H9 (cell line): ENCODE results near the gene MIGA2. TPM values are rescaled to one million over a fixed set of nuclear protein-coding genes. Genes with fewer than 3 reads are reported as not detected.

Source experiments
- DNase-seq: peaks from one replicate; pipeline ENCODE4 v3.0.0-alpha.2; 2017
- H2AFZ ChIP-seq: one replicate; pipeline ENCODE4 v1.6.1; 2013; ENCODE audit warnings: mild to moderate bottlenecking, low read length, control low read depth, moderate library complexity
- H2AK5ac ChIP-seq: 2 replicates; pipeline ENCODE4 v1.6.1; 2013; ENCODE audit warnings: low read length, control low read depth, mixed read lengths; ENCODE audit not compliant: insufficient read length
- H2BK120ac ChIP-seq: one replicate; pipeline ENCODE4 v1.6.1; 2013; ENCODE audit warnings: low read depth, mild to moderate bottlenecking, low read length, control low read depth, inconsistent platforms; ENCODE audit not compliant: poor library complexity, severe bottlenecking
- H2BK12ac ChIP-seq: 2 replicates; pipeline ENCODE4 v1.6.1; 2013; ENCODE audit warnings: low read length, control low read depth, mixed read lengths, low read depth; ENCODE audit not compliant: insufficient read length
- H2BK15ac ChIP-seq: 2 replicates; pipeline ENCODE4 v1.6.1; 2013; ENCODE audit warnings: low read depth, low read length, control low read depth
- H2BK20ac ChIP-seq: one replicate; pipeline ENCODE4 v1.6.1; 2013; ENCODE audit warnings: low read depth, mild to moderate bottlenecking, low read length, control low read depth, inconsistent platforms; ENCODE audit not compliant: poor library complexity, severe bottlenecking
- H2BK5ac ChIP-seq: 2 replicates; pipeline ENCODE4 v1.6.1; 2013; ENCODE audit warnings: low read length, control low read depth, mixed read lengths; ENCODE audit not compliant: insufficient read length
- H3K14ac ChIP-seq: 2 replicates; pipeline ENCODE4 v1.6.1; 2013; ENCODE audit warnings: low read length, control low read depth; ENCODE audit not compliant: insufficient read depth
- H3K18ac ChIP-seq: 2 replicates; pipeline ENCODE4 v1.6.1; 2013; ENCODE audit warnings: low read depth, mild to moderate bottlenecking, mixed read lengths, low read length, control low read depth; ENCODE audit not compliant: insufficient read length
- H3K23ac ChIP-seq: 2 replicates; pipeline ENCODE4 v1.6.1; 2013; ENCODE audit warnings: low read length, control low read depth, mixed read lengths, low read depth; ENCODE audit not compliant: insufficient read length
- H3K23me2 ChIP-seq: 2 replicates; pipeline ENCODE4 v1.6.1; 2013; ENCODE audit warnings: low read depth, mild to moderate bottlenecking, mixed read lengths, low read length, control low read depth; ENCODE audit not compliant: insufficient read length, poor library complexity, severe bottlenecking
- H3K27ac ChIP-seq: 2 replicates; pipeline ENCODE4 v1.5.1; 2013; ENCODE audit warnings: low read length, control low read depth, mixed read lengths, low read depth; ENCODE audit not compliant: insufficient read length
- H3K27me3 ChIP-seq: 2 replicates; pipeline ENCODE4 v1.6.1; 2013; ENCODE audit warnings: low read length, control low read depth, inconsistent platforms; ENCODE audit not compliant: insufficient read depth
- H3K4ac ChIP-seq: 2 replicates; pipeline ENCODE4 v1.6.1; 2013; ENCODE audit warnings: low read depth, mild to moderate bottlenecking, control low read depth, inconsistent platforms, low read length, moderate library complexity
- H3K4me1 ChIP-seq: 2 replicates; pipeline ENCODE4 v1.6.1; 2013; ENCODE audit warnings: low read length, control low read depth, inconsistent platforms; ENCODE audit not compliant: insufficient read depth
- H3K4me2 ChIP-seq: 2 replicates; pipeline ENCODE4 v1.6.1; 2013; ENCODE audit warnings: low read length, control low read depth, mixed read lengths; ENCODE audit not compliant: insufficient read length, insufficient read depth
- H3K56ac ChIP-seq: 2 replicates; pipeline ENCODE4 v1.6.1; 2013; ENCODE audit warnings: low read depth, mild to moderate bottlenecking, mixed read lengths, low read length, control low read depth; ENCODE audit not compliant: insufficient read length
- H3K79me1 ChIP-seq: 2 replicates; pipeline ENCODE4 v1.6.1; 2013; ENCODE audit warnings: low read depth, mild to moderate bottlenecking, moderate library complexity, low read length, control low read depth, inconsistent platforms; ENCODE audit not compliant: insufficient read depth, poor library complexity, severe bottlenecking
- H3K79me2 ChIP-seq: 2 replicates; pipeline ENCODE4 v1.6.1; 2013; ENCODE audit warnings: low read length, control low read depth, inconsistent platforms; ENCODE audit not compliant: insufficient read depth
- H3K9ac ChIP-seq: 2 replicates; pipeline ENCODE4 v1.6.1; 2013; ENCODE audit warnings: low read length, control low read depth, mixed read lengths; ENCODE audit not compliant: insufficient read length; ENCODE audit errors: extremely low read depth
- H3K9me3 ChIP-seq: one replicate; pipeline ENCODE4 v1.6.1; 2013; ENCODE audit warnings: low read depth, low read length, inconsistent platforms; ENCODE audit not compliant: control insufficient read depth
- H3T11ph ChIP-seq: one replicate; pipeline ENCODE4 v1.6.1; 2013; ENCODE audit warnings: mild to moderate bottlenecking, low read length, control low read depth, inconsistent platforms
- H4K20me1 ChIP-seq: one replicate; pipeline ENCODE4 v1.6.1; 2013; ENCODE audit not compliant: control insufficient read depth, insufficient read length, insufficient read depth
- H4K5ac ChIP-seq: 2 replicates; pipeline ENCODE4 v1.6.1; 2013; ENCODE audit warnings: low read depth, mild to moderate bottlenecking, mixed read lengths, low read length, control low read depth; ENCODE audit not compliant: insufficient read length
- H4K8ac ChIP-seq: replicated peaks from 2 replicates; pipeline ENCODE4 v1.6.1; 2013; ENCODE audit warnings: low read length, control low read depth, mixed read lengths, low read depth; ENCODE audit not compliant: insufficient read length
- H4K91ac ChIP-seq: 2 replicates; pipeline ENCODE4 v1.6.1; 2013; ENCODE audit warnings: low read depth, mild to moderate bottlenecking, moderate library complexity, mixed read lengths, low read length, control low read depth; ENCODE audit not compliant: insufficient read length
- H3K27ac Mint-ChIP-seq, 3 experiments: 2 replicates in 2 of 3; 3 replicates in 1 of 3; pipeline ENCODE4 v1.8.0; 2020 to 2021; ENCODE audit warnings: mixed read lengths in 3 of 3, mild to moderate bottlenecking in 1 of 3, moderate library complexity in 1 of 3
- H3K27me3 Mint-ChIP-seq: 2 replicates; pipeline ENCODE4 v1.8.0; 2021; ENCODE audit warnings: low read depth, mild to moderate bottlenecking, moderate library complexity, mixed read lengths
- H3K36me3 Mint-ChIP-seq, 3 experiments: 2 replicates in 2 of 3; 3 replicates in 1 of 3; pipeline ENCODE4 v1.8.0; 2020 to 2021; ENCODE audit warnings: low read depth in 3 of 3, mixed read lengths in 3 of 3; ENCODE audit not compliant: insufficient read depth in 1 of 3
- H3K4me1 Mint-ChIP-seq, 2 experiments: 2 replicates each; pipeline ENCODE4 v1.8.0; 2020; ENCODE audit warnings: mixed read lengths in 2 of 2
- H3K4me3 Mint-ChIP-seq, 2 experiments: 2 replicates in 1 of 2; 3 replicates in 1 of 2; pipeline ENCODE4 v1.8.0; 2020 to 2021; ENCODE audit warnings: mild to moderate bottlenecking in 2 of 2, mixed read lengths in 2 of 2, moderate library complexity in 1 of 2
- H3K9me3 Mint-ChIP-seq, 2 experiments: 2 replicates in 1 of 2; 3 replicates in 1 of 2; pipeline ENCODE4 v1.8.0; 2020; ENCODE audit warnings: mild to moderate bottlenecking in 2 of 2, mixed read lengths in 2 of 2, moderate library complexity in 1 of 2
- CTCF ChIP-seq: fragments of 200-600 bp; sonication (generic); conservative IDR thresholded peaks from 3 replicates; pipeline ENCODE4 v1.8.0; 2021; ENCODE audit warnings: antibody characterized with exemption, mild to moderate bottlenecking
- WGBS: extraction: QIAGEN DNeasy Blood & Tissue Kit; methylation state at CpG from one replicate; pipeline ENCODE4 v1.1.7; 2013; ENCODE audit warnings: missing lambda C conversion rate, low lambda C conversion rate, mixed read lengths; ENCODE audit not compliant: insufficient read length; ENCODE audit errors: extremely low coverage; 5-methylcytosine and 5-hydroxymethylcytosine counted together
- total RNA-seq: library from RNA; stranded (reverse); gene quantifications from 2 replicates; pipeline ENCODE4 v1.2.1, GENCODE V29; 2021

Gene MIGA2
- total RNA-seq, 1 experiment from 2014 or later, result 37.8 TPM

- Mint-ChIP-seq H3K9me3 (no peaks in the 10 kb centered on the region), H3K27me3 (peaks cover 5% of the 10 kb centered on the region), H3K4me1 (peaks cover 2 to 3% of the 10 kb centered on the region in 2 experiments; a peak in 2 of 4 replicates), H3K4me3 (no peak overlapping the region), H3K27ac (no peak overlapping the region), H3K36me3 (peaks cover 0 to 8% (median 1%) of the 10 kb centered on the region in 3 experiments; a peak in 3 of 7 replicates)
- Histone ChIP-seq H2AFZ (no peak overlapping the region), H2AK5ac (no peak overlapping the region), H3K4me1 (no peaks in the 10 kb centered on the region; the same call in 1 of the 2 replicates), H3K14ac (no peak overlapping the region), H2BK15ac (no peak overlapping the region), H2BK5ac (no peak overlapping the region), H3K9ac (no peak overlapping the region), H3K56ac (no peak overlapping the region), H2BK20ac (no peak overlapping the region), H3T11ph (no peak overlapping the region), H2BK12ac (no peak overlapping the region), H4K20me1 (no peaks in the 10 kb centered on the region), H3K79me2 (no peaks in the 10 kb centered on the region), H3K27ac (no peak overlapping the region), H3K18ac (no peak overlapping the region), H3K79me1 (no peaks in the 10 kb centered on the region), H3K27me3 (no peaks in the 10 kb centered on the region), H3K23ac (no peak overlapping the region), H3K4me2 (no peak overlapping the region), H3K23me2 (no peaks in the 10 kb centered on the region), H4K8ac (no peak overlapping the region), H4K5ac (no peak overlapping the region), H4K91ac (no peak overlapping the region), H2BK120ac (no peak overlapping the region), H3K4ac (no peak overlapping the region), H3K9me3 (no peaks in the 10 kb centered on the region)
- DNase-seq, result no peak
- WGBS, result no CpG with 5 or more reads among the region's 12 CpGs
- no peak for TF ChIP-seq CTCF
Observed at GRCh38 chr9:129095908-129096307, 59.5 kb downstream of the MIGA2 start.
